Chondrocyte (in vitro differentiated cells): ENCODE results near the gene TAF6. TPM values are rescaled to one million over a fixed set of nuclear protein-coding genes. Genes with fewer than 3 reads are reported as not detected.

ENCODE experiments used
- DNase-seq: peaks from one replicate; pipeline ENCODE4 v3.0.0; 2021; ENCODE audit warnings: mixed read lengths, low spot score
- H3K27ac Mint-ChIP-seq: one replicate; pipeline ENCODE4 v1.8.0; 2021; ENCODE audit warnings: mild to moderate bottlenecking, moderate library complexity, mixed read lengths; ENCODE audit not compliant: unreplicated experiment
- H3K27me3 Mint-ChIP-seq: 2 replicates; pipeline ENCODE4 v1.8.0; 2021; ENCODE audit warnings: low read depth, mixed read lengths
- H3K36me3 Mint-ChIP-seq: 2 replicates; pipeline ENCODE4 v1.8.0; 2021; ENCODE audit warnings: low read depth, mixed read lengths
- H3K4me1 Mint-ChIP-seq: 2 replicates; pipeline ENCODE4 v1.8.0; 2021; ENCODE audit warnings: low read depth, mild to moderate bottlenecking, mixed read lengths
- H3K4me3 Mint-ChIP-seq: one replicate; pipeline ENCODE4 v1.8.0; 2021; ENCODE audit warnings: mild to moderate bottlenecking, moderate library complexity, mixed read lengths; ENCODE audit not compliant: unreplicated experiment
- H3K9me3 Mint-ChIP-seq: 2 replicates; pipeline ENCODE4 v1.8.0; 2021; ENCODE audit warnings: low read depth, mixed read lengths
- microRNA-seq: library from miRNA; unstranded; fragments of <30 nt; microRNA quantifications from one replicate; pipeline ENCODE4 v1.2.0, GENCODE V29; 2020; ENCODE audit warnings: borderline number of aligned reads
- total RNA-seq: library from RNA; stranded (reverse); gene quantifications from 3 replicates; pipeline ENCODE4 v1.2.1, GENCODE V29; 2021
- TF ChIP-seq, protein P1 (sequence below): fragments of 200-600 bp; sonication (generic); IDR thresholded peaks from 2 replicates; pipeline ENCODE4 v1.5.0; 2021; ENCODE audit warnings: antibody characterized with exemption, mild to moderate bottlenecking, moderate library complexity

The TAF6 gene
- total RNA-seq, 1 donor from 2014 or later: 54.9 TPM

DNA sequence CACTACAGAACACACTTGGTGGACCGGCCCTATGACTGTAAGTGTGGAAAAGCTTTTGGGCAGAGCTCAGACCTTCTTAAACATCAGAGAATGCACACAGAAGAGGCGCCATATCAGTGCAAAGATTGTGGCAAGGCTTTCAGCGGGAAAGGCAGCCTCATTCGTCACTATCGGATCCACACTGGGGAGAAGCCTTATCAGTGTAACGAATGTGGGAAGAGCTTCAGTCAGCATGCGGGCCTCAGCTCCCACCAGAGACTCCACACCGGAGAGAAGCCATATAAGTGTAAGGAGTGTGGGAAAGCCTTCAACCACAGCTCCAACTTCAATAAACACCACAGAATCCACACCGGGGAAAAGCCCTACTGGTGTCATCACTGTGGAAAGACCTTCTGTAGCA, 55.0 kb downstream of the TAF6 start:
- H3K9me3 Mint-ChIP-seq: no peaks in the 10 kb centered on the region
- H3K27ac Mint-ChIP-seq: no peak overlapping the region
- TF ChIP-seq, protein P1, sequence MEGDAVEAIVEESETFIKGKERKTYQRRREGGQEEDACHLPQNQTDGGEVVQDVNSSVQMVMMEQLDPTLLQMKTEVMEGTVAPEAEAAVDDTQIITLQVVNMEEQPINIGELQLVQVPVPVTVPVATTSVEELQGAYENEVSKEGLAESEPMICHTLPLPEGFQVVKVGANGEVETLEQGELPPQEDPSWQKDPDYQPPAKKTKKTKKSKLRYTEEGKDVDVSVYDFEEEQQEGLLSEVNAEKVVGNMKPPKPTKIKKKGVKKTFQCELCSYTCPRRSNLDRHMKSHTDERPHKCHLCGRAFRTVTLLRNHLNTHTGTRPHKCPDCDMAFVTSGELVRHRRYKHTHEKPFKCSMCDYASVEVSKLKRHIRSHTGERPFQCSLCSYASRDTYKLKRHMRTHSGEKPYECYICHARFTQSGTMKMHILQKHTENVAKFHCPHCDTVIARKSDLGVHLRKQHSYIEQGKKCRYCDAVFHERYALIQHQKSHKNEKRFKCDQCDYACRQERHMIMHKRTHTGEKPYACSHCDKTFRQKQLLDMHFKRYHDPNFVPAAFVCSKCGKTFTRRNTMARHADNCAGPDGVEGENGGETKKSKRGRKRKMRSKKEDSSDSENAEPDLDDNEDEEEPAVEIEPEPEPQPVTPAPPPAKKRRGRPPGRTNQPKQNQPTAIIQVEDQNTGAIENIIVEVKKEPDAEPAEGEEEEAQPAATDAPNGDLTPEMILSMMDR: no peak
- H3K27me3 Mint-ChIP-seq: no peaks in the 10 kb centered on the region
- H3K4me3 Mint-ChIP-seq: no peak overlapping the region
- peaks cover 27% of the 10 kb centered on the region for H3K36me3 Mint-ChIP-seq
- DNase-seq: no peak
- H3K4me1 Mint-ChIP-seq: no peaks in the 10 kb centered on the region

DNA sequence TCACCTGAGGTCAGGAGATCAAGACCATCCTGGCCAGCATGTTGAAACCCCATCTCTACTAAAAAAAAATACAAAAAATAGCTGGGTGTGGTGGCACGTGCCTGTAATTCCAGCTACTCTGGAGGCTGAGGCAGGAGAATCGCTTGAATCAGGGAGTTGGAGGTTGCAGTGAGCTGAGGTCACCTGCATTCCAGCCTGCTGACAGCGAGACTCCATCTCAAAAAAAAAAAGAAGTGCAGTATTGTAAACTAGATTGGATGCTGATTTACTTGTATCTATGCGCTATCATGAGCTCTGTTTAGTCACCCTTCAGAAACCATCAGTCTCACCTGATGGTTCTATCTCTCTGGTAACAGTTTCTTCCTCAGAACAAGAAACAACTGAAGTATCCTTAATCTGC, 55.8 kb downstream of the TAF6 start:
- TF ChIP-seq, protein P1: no peak
- Mint-ChIP-seq H3K4me1 (no peaks in the 10 kb centered on the region), H3K27ac (no peak overlapping the region), H3K36me3 (peaks cover 29% of the 10 kb centered on the region), H3K27me3 (no peaks in the 10 kb centered on the region), H3K9me3 (no peaks in the 10 kb centered on the region), H3K4me3 (no peak overlapping the region)
- no peak for DNase-seq

DNA sequence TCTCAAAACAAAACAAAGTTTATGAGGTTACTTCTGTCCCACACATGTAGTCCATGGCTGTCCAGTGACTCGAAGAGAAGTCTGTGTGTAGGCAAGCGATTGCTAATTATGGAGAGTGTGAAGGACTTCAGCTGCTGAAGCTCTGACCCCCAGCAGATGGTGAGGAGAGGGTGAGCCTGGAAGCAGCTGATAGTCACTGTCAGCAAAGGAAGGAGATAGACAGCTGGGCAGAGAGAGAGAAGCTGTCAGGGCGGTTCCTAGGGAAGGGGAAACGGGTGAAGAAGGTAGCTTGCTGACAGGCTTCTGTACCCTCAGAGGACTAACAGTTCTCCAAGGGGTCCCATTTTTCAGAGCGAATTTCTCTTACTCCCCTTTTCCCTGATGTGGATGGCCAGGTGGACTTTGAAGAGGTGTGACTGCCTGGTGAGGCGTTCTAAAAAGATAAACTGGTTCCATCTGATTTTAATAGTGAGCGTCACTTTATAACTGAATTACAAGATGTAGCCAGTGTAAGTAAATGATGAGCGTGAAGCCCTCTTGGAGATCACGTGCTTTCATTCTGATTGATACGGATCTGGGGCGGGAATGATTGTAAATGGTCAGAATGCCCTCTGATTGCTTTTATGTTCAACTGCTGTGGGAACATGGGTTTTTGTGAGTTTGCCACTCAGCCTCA, 57.5 kb downstream of the TAF6 start:
- H3K36me3 Mint-ChIP-seq: peaks cover 33% of the 10 kb centered on the region
- no peaks in the 10 kb centered on the region for H3K4me1 Mint-ChIP-seq
- no peaks in the 10 kb centered on the region for H3K9me3 Mint-ChIP-seq
- no peak for DNase-seq
- no peak overlapping the region for H3K4me3 Mint-ChIP-seq
- no peaks in the 10 kb centered on the region for H3K27me3 Mint-ChIP-seq
- TF ChIP-seq, protein P1: no peak
- H3K27ac Mint-ChIP-seq: no peak overlapping the region

DNA sequence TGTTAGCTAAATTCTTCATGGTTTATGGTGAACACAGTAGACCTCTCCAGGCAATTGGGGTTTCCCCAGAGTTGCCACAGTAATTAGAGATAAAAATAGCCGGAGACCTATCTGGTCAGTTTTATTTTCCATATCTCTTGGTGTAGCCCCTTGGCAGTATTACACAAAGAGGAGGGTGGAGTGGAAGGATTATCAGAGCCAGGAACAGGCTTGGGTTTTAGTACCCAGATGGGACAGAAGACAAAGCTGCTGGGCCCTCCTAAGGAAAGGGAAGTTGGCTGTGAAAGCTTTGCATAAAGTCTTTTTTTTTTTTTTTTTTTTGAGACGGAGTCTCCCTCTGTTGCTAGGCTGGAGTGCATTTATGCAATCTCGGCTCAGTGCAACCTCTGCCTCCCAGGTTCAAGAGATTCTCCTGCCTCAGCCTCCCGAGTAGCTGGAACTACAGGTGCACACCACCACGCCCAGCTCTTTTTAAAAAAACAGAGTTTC, 59.9 kb downstream of the TAF6 start:
- Mint-ChIP-seq H3K4me1 (no peaks in the 10 kb centered on the region), H3K27ac (no peak overlapping the region), H3K27me3 (no peaks in the 10 kb centered on the region), H3K9me3 (no peaks in the 10 kb centered on the region), H3K4me3 (no peak overlapping the region), H3K36me3 (peaks cover 30% of the 10 kb centered on the region)
- TF ChIP-seq, protein P1: no peak
- no peak for DNase-seq

Small RNAs within 50 kb of the gene (microRNA-seq; reads per million reads assigned to microRNA genes)
- gene MIR106B: 1,273 reads per million, percentile 81 among the genes with 10 or more reads in this experiment
- 132 reads per million, percentile 60 among the genes with 10 or more reads in this experiment for gene MIR25
- not detected for gene MIR4658
- 3,758 reads per million, percentile 89 among the genes with 10 or more reads in this experiment for gene MIR93

Other genes with a start within 250 kb of the TAF6 start
- gene OR2AE1, start 242.3 kb downstream of the TAF6 start, total RNA-seq: 0.39 TPM in 1 of 3 replicates, not detected in the others
- gene TRIM4, start 199.8 kb downstream of the TAF6 start, total RNA-seq: 11.1 to 12.1 TPM (median 11.5 TPM) in 3 replicates
- gene GJC3, start 189.7 kb downstream of the TAF6 start, total RNA-seq: not detected in 3 replicates
- gene AZGP1, start 143.3 kb downstream of the TAF6 start, total RNA-seq: not detected in 3 replicates
- gene ZKSCAN1, start 103.8 kb downstream of the TAF6 start, total RNA-seq: 61.5 to 72.1 TPM (median 62.3 TPM) in 3 replicates
- 9.6 to 13.1 TPM (median 11.8 TPM) in 3 replicates for gene ZSCAN21, start 69.6 kb downstream of the TAF6 start, total RNA-seq
- 21.9 to 28.4 TPM (median 22.1 TPM) in 3 replicates for gene ZNF3, start 37.6 kb downstream of the TAF6 start, total RNA-seq
- 80.1 to 111 TPM (median 83.1 TPM) in 3 replicates for gene COPS6, start 30.4 kb downstream of the TAF6 start, total RNA-seq
- gene MCM7, start 18.0 kb downstream of the TAF6 start, total RNA-seq: 34.0 to 63.8 TPM (median 34.1 TPM) in 3 replicates
- gene AP4M1, start 17.7 kb downstream of the TAF6 start, total RNA-seq: 16.9 to 24.8 TPM (median 19.6 TPM) in 3 replicates
- 29.8 to 46.4 TPM (median 31.5 TPM) in 3 replicates for gene CNPY4, start 276 bp upstream of the TAF6 start, total RNA-seq
- gene MBLAC1, start 7.6 kb upstream of the TAF6 start, total RNA-seq: 1.7 to 3.2 TPM (median 2.5 TPM) in 3 replicates
- gene LAMTOR4, start 29.6 kb upstream of the TAF6 start, total RNA-seq: 73.2 to 89.4 TPM (median 75.7 TPM) in 3 replicates
- 15.4 to 19.7 TPM (median 16.3 TPM) in 3 replicates for gene TRAPPC14, start 39.4 kb upstream of the TAF6 start, total RNA-seq
- 1.8 to 4.9 TPM (median 4.3 TPM) in 3 replicates for gene GAL3ST4, start 49.3 kb upstream of the TAF6 start, total RNA-seq
- 6.2 to 7.3 TPM (median 6.7 TPM) in 3 replicates for gene GPC2, start 58.0 kb upstream of the TAF6 start, total RNA-seq
- 0.57 to 1.2 TPM (median 0.64 TPM) in 3 replicates for gene STAG3, start 58.6 kb upstream of the TAF6 start, total RNA-seq
- not detected in 3 replicates for gene PVRIG, start 100.6 kb upstream of the TAF6 start, total RNA-seq
- not detected in 3 replicates for gene SPDYE3, start 188.3 kb upstream of the TAF6 start, total RNA-seq
- gene PILRB, start 238.8 kb upstream of the TAF6 start, total RNA-seq: 19.1 to 32.2 TPM (median 20.3 TPM) in 3 replicates